ENCODE results near the gene FLYWCH1. TPM values are rescaled to one million over a fixed set of nuclear protein-coding genes. Genes with fewer than 3 reads are reported as not detected.

FLYWCH1 gene
- total and polyA plus RNA-seq, 2 donors (not counting 3 experiments of a cell fraction or from before 2014, with no cell fraction given): 32.0 to 51.2 TPM

DNA sequence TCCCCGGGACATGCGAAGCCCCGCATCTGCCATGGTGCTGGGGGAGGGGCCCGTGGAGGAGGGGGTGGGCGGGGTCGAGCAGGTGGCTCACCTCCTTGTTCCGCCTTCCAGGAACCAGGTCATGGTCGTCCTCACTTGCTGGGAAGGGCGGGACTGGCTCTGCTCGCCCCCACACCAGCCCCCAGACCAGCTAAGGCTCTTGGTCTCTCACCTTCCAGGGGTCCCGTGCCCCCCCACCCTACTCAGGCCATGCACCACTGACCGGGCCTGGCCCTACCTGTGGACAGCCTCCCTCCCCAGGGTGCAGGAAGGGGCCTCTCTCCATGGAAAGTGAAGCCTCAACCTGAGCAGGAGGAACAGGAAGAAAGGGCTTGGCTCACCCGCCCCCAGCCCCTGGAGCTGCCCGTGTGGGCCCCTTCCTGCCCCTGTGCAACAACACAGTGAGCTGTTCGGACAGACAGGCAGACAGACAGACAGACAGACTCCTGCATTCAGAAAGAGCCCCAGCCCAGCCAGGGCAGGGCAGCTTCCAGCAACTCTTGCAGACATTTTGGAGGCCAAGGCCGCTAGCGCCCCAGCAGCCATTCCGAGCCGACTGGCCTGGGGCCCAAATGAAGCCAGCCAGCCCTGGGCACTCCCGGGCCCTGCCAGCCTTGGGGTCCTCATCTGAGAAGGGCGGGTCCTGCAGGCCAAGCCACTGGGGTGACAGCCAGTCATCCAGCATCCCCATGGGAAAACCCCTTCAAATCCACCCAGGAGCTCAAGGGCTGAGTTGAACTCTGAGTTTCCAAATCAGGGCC is 44.2 kb downstream of the FLYWCH1 start:
- H3K9me1 ChIP-seq (replicated peaks; ENCODE audit: control insufficient read depth, extremely low read depth, insufficient read depth, low read length): no peaks in the 10 kb centered on the region
- no peaks in the 10 kb centered on the region for H3K27me3 ChIP-seq (ENCODE audit: control insufficient read depth in 2 of 2, insufficient read depth in 2 of 2, low read length in 2 of 2)
- ChIA-PET POLR2A (interaction anchor here (0.7 kb wide), 1 partner anchor 1423 kb away, joined by 3 read pairs; no protein-coding TSS in a partner anchor), CTCF (interaction anchor here (1.2 kb wide), 1 partner anchor 29 kb away, joined by 5 read pairs; no protein-coding TSS in a partner anchor)
- H3K79me2 ChIP-seq (ENCODE audit: control insufficient read depth, insufficient read depth, low read length): no peaks in the 10 kb centered on the region
- H3K4me1 ChIP-seq (ENCODE audit: control insufficient read depth, extremely low read depth, insufficient read depth, low read length): no peaks in the 10 kb centered on the region
- H4K20me1 ChIP-seq (replicated peaks; ENCODE audit: control insufficient read depth, extremely low read depth, insufficient read depth, low read length): no peaks in the 10 kb centered on the region
- TF ChIP-seq, protein P1, sequence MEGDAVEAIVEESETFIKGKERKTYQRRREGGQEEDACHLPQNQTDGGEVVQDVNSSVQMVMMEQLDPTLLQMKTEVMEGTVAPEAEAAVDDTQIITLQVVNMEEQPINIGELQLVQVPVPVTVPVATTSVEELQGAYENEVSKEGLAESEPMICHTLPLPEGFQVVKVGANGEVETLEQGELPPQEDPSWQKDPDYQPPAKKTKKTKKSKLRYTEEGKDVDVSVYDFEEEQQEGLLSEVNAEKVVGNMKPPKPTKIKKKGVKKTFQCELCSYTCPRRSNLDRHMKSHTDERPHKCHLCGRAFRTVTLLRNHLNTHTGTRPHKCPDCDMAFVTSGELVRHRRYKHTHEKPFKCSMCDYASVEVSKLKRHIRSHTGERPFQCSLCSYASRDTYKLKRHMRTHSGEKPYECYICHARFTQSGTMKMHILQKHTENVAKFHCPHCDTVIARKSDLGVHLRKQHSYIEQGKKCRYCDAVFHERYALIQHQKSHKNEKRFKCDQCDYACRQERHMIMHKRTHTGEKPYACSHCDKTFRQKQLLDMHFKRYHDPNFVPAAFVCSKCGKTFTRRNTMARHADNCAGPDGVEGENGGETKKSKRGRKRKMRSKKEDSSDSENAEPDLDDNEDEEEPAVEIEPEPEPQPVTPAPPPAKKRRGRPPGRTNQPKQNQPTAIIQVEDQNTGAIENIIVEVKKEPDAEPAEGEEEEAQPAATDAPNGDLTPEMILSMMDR (IDR thresholded peaks at IDR 0.05; ENCODE audit: extremely low read depth in 1 of 2, insufficient read depth in 1 of 2, low read depth in 1 of 2, low read length in 2 of 2): no peak
- no peak for TF ChIP-seq POLR2A (IDR thresholded peaks at IDR 0.05; ENCODE audit: low read depth, low read length)
- no peak for TF ChIP-seq EZH2 (IDR thresholded peaks at IDR 0.05; ENCODE audit: borderline replicate concordance, low read depth, low read length, severe bottlenecking)
- no peak overlapping the region for H3K4me2 ChIP-seq (ENCODE audit: insufficient read depth, low read length)
- H3K27ac ChIP-seq (ENCODE audit: insufficient read depth, low read depth, low read length): no peak overlapping the region
- no peak for FAIRE-seq
- intact Hi-C loops (cut with micrococcal nuclease): no loop called here
- dilution Hi-C loops (cut with MboI; ENCODE audit: extremely low pct_ligation_motif_present, low sequenced_read_pairs): no loop called here
- DNase-seq (ENCODE audit: low read depth, low spot score): no peak
- H3K4me3 ChIP-seq (replicated peaks in 1 of 3; ENCODE audit: insufficient read depth in 1 of 3, low read depth in 1 of 3, low read length in 3 of 3): no peak overlapping the region
- H3K9me3 ChIP-seq (replicated peaks; ENCODE audit: control insufficient read depth, insufficient read depth, low read length): no peaks in the 10 kb centered on the region
- no peaks in the 10 kb centered on the region for H3K36me3 ChIP-seq (ENCODE audit: control insufficient read depth in 2 of 2, extremely low read depth in 1 of 2, insufficient read depth in 2 of 2, low read length in 2 of 2)
- H2AFZ ChIP-seq (ENCODE audit: low read depth, low read length): no peak overlapping the region
- BruUV-seq (replicated peaks): no TSS peak
- H3K9ac ChIP-seq (replicated peaks; ENCODE audit: extremely low read depth, insufficient read depth, low read length): no peak overlapping the region

DNA sequence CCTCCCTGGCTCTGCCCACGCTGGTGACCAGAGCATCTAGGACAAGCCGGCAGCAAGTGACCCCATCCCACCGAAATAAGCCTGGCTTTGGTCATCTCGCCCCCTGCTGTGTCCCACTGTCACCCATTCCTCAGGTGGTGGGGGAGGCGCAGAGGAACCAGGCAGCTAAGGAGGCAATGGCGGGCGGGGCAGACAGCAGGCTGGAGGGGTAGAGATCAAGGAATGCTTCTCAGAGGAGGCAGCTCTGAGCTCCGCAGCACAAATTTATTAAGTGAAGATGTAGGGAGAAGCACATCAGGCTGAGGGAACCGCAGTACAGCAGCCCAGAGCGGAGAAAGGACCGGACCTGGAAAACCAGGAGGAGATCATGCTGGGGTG is 44.8 kb downstream of the FLYWCH1 start:
- Histone ChIP-seq H3K9me1 (replicated peaks; ENCODE audit: control insufficient read depth, extremely low read depth, insufficient read depth, low read length) (no peaks in the 10 kb centered on the region), H3K4me1 (ENCODE audit: control insufficient read depth, extremely low read depth, insufficient read depth, low read length) (no peaks in the 10 kb centered on the region), H3K4me2 (ENCODE audit: insufficient read depth, low read length) (no peak overlapping the region), H3K27me3 (ENCODE audit: control insufficient read depth in 2 of 2, insufficient read depth in 2 of 2, low read length in 2 of 2) (no peaks in the 10 kb centered on the region), H3K27ac (ENCODE audit: insufficient read depth, low read depth, low read length) (no peak overlapping the region), H4K20me1 (replicated peaks; ENCODE audit: control insufficient read depth, extremely low read depth, insufficient read depth, low read length) (no peaks in the 10 kb centered on the region), H3K36me3 (ENCODE audit: control insufficient read depth in 2 of 2, extremely low read depth in 1 of 2, insufficient read depth in 2 of 2, low read length in 2 of 2) (no peaks in the 10 kb centered on the region), H3K4me3 (replicated peaks in 1 of 3; ENCODE audit: insufficient read depth in 1 of 3, low read depth in 1 of 3, low read length in 3 of 3) (no peak overlapping the region), H2AFZ (ENCODE audit: low read depth, low read length) (no peak overlapping the region), H3K9ac (replicated peaks; ENCODE audit: extremely low read depth, insufficient read depth, low read length) (no peak overlapping the region), H3K79me2 (ENCODE audit: control insufficient read depth, insufficient read depth, low read length) (no peaks in the 10 kb centered on the region), H3K9me3 (replicated peaks; ENCODE audit: control insufficient read depth, insufficient read depth, low read length) (no peaks in the 10 kb centered on the region)
- TF ChIP-seq FOS (IDR thresholded peaks at IDR 0.05; ENCODE audit: borderline replicate concordance, insufficient read depth, low read length): no peak
- dilution Hi-C loops (cut with MboI; ENCODE audit: extremely low pct_ligation_motif_present, low sequenced_read_pairs) (no loop called here), intact Hi-C loops (cut with micrococcal nuclease) (no loop called here)
- FAIRE-seq: no peak
- ChIA-PET POLR2A (interaction anchor here (0.7 kb wide), 1 partner anchor 1422 kb away, joined by 3 read pairs; no protein-coding TSS in a partner anchor), CTCF (interaction anchor here (1.2 kb wide), 1 partner anchor 29 kb away, joined by 5 read pairs; no protein-coding TSS in a partner anchor)
- no peak for DNase-seq (ENCODE audit: low read depth, low spot score)
- BruUV-seq (replicated peaks): no TSS peak

All from endothelial cell of umbilical vein (primary cell).